Fibroblast of skin of scalp (primary cell): ENCODE measurements around the gene LAMA3.
A peak's percentile ranks its signal among the peaks of the same experiment; 100 is the strongest.
"Not testable (repeated sequence)": the region's sequence is repeated elsewhere in the genome, so short reads cannot be mapped to it uniquely, and the experiment has no call there.

Source experiments
- DNase-seq: peaks from one replicate; pipeline ENCODE4 v3.0.0-alpha.2; 2013

LAMA3 gene

GRCh38 chr18:23710068-23710527, 20.8 kb downstream of the LAMA3 start:
- no peak for DNase-seq

DNA sequence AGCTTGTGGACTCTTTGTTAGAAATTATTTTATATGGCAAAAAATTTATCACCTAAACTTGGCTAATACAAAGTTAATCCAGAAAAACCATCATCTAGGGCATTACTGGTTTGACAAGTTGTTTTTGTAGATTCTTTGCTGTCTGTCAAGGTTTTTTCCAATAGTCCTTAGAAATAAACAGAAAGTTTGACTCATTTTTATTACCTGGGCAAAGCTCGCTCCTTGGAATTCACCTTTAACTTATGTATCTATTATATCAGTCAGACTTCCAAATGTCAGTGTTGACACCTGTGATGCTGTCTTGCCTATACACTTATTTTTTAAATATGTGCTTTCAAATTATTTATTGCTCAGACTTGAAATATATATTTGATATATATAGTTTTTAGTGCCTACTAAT, 21.7 kb downstream of the LAMA3 start:
- DNase-seq, result no peak

GRCh38 chr18:23711426-23711825, 22.2 kb downstream of the LAMA3 start:
- DNase-seq, result no peak

GRCh38 chr18:23712445-23712844, 23.2 kb downstream of the LAMA3 start:
- DNase-seq, result no peak

DNA sequence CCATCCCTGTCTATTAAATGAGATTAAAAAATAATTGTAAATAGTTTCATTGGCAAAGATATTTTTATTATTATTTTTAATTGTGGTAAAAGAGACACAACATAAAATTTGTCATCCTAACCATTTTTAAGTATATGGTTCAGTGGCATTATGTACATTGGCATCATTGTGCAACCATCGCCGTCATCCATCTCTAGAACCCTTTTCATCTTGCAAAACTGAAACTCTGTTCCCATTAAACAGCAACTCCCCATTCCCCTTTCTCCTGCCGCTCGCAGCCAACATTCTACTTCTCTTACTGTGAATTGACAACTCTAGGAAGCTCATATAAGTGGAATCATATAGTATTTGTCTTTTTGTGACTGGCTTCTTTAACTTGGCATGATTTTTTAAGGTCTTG, 25.3 kb downstream of the LAMA3 start:
- no peak for DNase-seq

DNA sequence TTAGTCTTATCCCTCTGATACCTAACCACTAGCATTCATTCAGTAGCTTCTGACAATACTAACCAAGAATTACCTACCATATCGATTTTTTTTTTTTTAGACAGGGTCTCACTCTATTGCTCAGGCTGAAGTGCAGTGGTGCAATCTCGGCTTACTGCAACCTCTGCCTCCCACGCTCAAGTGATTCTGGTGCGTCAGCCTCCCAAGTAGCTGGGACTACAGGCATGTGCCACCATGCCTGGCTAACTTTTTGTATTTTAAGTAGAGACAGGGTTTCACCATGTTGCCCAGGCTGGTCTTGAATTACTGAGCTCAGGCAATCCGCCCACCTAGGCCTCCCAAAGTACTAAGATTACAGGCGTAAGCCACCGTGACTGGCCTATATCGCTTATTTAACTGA, 26.8 kb downstream of the LAMA3 start:
- DNase-seq, result not testable (repeated sequence)

DNA sequence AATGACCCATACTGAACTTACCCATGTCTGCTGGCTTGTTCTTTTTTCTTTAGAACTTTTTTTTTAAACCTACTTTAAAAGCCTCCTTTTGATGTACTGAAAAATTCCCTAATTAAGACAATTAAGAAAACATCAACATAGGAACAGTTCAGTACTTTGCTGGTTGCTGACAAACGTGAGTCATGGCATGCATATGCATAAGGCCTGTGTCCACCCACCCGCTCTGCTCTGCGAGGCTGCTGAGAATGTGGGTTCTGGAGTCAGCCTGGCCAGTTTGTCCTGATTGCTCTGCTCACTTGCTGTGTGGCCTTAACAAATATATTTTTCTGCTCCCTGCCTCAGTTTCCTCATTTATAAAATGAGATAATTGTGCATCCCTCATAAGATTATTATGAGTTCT, 27.3 kb downstream of the LAMA3 start:
- DNase-seq, result peak; percentile 79

DNA sequence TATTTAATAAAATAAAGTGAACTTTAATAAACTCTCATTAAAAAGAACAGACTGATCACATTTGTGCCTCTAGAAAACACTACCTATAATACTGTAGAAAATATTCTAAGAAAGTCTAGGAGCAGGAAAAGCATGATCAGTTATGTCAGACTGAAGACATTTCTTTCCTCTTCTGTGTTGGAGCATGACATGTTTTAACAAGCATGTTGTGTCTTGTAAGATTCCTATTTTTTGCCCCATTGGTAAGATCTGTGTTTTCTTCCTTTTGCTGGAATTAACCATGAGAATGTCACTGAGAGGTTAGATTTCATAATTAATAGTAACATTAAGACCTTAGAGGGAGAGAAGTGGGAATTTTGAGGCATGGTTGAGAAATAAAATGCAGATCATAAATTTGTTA, 27.7 kb downstream of the LAMA3 start:
- no peak for DNase-seq

DNA sequence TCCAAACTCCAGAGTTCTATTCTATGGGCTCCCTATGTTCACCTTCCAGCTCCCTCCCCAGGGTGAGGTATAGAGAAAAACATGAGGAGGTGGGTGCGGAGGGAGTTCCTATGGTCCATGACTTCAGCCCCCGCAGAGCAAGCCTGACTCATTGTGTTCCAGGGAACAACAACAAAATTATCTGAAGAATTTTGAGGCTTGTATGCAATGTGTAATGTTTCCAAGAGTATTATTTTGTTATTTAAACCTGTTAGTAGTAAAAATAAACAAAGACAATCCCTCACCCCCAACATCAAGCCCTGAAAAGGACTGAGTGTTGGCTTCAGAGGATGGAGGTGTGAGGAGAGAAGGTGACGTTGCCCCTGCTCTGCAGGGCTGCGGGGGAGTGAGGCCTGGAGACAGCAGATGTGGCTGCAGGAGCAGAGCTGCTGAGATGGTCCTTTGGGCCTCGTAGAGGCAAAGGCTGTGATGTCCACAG, 29.0 kb downstream of the LAMA3 start:
- DNase-seq, result peak; percentile 86

- DNase-seq, result no peak
Observed at GRCh38 chr18:23718731-23719130, 29.5 kb downstream of the LAMA3 start.

DNA sequence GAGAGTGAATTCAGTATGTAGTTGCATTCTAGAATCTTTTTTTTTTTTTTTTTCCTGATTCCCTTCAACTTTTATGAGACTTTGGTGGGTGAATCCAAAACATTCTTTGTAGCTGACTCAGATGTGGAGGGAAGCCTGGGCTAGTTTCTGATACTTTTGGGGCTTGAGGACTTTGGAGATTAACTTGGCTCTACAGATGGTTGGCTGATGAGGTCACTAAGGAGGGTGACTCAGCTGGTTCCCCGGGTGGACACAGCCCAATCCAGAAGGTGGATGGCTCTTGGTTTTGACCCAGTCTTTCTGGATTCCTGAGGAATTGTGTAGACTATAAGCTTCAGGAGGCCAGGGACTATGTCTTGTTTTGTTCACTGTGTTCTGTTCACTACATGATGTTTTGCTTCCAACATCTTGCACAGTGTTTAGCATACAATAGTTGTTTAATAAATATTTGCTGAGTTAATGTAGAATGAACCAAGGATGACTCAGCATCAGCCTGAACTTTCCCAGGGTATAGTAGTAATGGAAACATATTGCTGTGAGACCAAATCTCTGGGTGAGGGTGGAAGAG, 30.5 kb downstream of the LAMA3 start:
- DNase-seq, result peak; percentile 99

DNA sequence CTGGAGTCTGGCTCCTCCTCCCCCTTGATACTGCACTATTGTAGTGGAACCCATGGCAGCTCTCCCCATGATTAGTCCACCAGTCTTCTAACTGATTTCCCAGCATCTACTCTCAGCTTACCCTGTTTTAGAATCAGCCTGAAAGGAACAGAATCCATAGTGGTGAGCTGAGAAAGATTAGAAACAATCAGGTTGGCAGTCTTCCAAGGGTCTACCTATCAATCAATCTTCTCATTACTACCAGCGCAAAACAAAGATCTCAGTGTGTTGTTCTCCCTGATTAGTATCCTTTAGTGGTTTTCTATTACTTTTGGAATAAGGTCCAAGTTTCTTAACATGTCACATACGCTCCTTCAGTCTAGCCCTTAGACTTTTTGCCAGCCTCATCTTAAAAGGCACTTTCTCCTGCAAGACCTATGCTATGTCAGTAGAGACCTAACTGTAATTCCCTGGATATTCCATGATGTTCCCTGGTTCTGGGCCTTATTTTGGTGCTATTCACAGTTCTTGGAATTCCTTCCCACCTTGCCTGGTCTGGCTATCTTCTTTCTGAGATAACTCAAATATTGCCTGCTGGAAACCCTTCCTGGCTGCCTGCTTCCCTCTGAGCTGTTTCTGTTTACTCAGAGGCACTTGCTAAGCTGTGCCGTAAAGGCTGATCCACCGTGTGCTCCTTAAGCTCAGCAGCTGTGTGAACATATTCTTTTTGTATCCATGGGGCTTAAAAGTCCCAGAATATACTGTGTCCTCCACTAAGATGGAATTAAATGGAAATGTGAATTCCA, 32.6 kb downstream of the LAMA3 start:
- no peak for DNase-seq

DNA sequence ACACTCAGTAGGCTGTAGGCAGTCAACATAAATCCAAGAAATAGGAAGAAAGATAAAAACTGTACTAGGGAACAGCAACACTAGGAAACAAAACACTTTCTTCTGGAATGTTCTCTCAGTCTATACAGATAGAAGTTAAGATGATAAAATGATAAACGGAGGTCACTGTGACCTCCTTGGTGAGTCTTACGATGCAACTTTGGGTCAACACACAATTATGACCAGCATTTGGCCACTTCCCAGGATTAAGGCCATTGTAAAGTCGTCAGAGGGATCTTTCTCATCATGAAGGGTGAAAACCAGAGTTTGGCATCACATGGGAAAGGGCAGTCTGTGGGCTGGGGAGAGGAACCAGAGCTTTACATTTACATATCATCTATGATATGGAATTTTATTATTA, 33.4 kb downstream of the LAMA3 start:
- peak; percentile 77 for DNase-seq

DNA sequence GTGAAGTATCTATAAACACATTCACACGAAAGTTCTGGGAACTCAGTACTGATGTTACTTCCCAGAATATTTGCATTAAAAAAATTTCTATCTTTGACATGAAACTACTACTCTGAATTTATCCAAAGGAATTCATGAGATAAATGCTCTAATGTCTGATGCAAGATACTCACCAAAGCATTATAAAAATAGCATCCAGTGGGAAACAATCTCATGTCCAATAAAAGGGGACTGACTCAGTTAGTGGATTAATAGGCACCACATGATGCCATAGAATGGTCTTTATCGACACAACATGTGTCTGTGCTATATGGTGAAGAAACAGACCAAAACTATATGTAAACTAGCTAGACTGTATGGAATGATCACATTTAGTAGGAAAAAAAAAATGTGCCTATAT, 33.9 kb downstream of the LAMA3 start:
- DNase-seq, result peak; percentile 93

DNA sequence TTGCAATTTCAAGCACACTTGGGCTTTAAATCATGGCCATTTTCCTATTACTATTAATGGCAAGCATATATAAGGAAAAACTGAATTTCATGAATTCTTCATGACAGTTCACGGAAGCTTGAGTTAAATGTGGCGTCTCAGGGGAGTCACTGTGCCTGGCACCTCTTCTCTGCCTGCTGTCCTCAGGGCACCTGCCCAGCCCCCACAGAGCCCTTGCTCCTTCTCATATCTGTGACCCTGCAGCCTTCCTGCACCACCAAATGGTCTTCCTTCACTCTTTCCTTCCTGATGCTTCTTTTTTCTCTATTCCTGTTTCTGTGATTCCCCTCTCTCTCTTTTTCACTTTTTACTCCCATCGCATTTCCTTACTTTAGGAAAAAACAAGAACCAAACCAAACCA, 35.4 kb downstream of the LAMA3 start:
- DNase-seq, result no peak

- DNase-seq, result no peak
Observed at GRCh38 chr18:23725351-23725750, 36.1 kb downstream of the LAMA3 start.

DNA sequence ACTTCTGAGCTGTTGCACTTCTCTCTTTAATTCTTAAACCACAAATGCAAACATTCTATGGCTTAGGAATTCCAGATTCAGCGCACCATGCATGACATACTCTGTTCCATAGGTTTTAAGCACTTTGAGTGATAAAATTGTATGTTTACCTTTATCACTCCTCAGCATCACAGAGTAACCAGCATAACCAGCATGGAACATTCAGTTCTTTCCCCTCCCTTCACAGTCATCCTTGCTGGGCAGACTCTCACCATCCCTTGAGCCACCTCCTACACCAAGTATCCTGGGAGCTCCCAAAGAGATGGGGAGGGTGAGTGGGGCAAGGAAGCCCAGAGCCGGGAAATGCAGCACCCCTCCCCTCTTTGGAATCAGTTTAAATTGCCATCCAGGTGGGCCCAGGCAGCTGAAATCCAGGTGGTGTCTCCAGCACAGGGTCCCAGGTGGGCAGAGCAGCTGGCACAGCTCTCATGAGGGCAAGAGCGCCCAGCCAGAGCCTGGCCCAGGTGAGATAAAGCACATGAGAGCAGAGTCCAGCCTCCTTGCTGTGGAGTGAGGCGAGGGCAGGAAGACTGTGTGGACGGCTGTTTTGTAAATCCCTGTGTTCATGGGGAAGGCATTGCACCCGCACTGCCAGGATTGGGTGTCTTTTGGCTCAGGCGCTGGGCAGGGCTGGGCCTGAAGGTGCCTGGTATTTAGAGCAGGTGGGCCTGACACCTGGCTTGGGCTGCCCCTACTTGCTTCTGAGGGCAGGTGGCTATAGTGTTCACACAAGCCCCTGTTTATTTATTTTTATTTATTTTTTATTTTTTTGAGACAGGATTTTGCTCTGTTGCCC, 36.8 kb downstream of the LAMA3 start:
- DNase-seq, result peak; percentile 35

GRCh38 chr18:23727707-23728493, 38.6 kb downstream of the LAMA3 start:
- no peak for DNase-seq

GRCh38 chr18:23730857-23731256, 41.6 kb downstream of the LAMA3 start:
- no peak for DNase-seq

DNA sequence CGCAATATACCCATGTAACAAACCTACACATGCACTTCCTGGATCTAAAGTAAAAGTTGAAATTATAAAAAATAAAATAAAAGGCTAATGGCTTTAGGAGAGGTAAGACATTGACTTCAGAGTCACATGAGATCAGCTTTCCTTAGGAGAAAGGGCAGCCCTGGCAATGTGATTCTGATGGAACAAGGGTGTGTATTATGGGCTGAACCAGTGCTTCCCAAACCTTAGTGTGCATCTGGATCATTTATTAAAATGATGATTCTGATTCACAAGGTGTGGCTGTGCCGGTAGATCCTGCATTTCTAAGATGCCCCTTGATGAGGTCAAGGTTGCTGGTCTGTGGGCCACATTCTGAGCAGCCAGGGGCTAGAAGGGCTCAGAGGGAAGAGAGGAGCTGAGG, 42.6 kb downstream of the LAMA3 start:
- no peak for DNase-seq

- DNase-seq, result no peak
Observed at GRCh38 chr18:23732439-23732838, 43.2 kb downstream of the LAMA3 start.

DNA sequence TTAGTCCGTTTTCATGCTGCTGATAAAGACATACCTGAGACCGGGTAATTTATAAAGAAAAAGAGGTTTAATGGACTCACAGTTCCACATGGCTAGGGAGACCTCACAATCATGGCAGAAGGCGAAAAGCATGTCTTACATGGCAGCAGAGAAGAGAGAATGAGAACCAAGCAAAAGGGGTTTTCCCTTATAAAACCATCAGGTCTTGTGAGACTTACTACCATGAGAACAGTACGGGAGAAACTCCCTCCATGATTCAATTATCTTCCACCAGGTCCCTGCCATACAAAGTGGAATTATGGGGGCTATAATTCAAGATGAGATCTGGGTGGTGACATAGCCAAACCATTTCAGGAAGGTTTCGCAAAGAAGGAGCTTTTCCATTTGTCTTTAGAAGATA, 44.0 kb downstream of the LAMA3 start:
- DNase-seq, result not testable (repeated sequence)

GRCh38 chr18:23733895-23734294, 44.6 kb downstream of the LAMA3 start:
- no peak for DNase-seq
